Kidney epithelial cell (primary cell): ENCODE results near the gene PEAK3. TPM values are rescaled to one million over a fixed set of nuclear protein-coding genes. Genes with fewer than 3 reads are reported as not detected.

Experiments used
- DNase-seq: peaks from one replicate; pipeline ENCODE4 v3.0.0-alpha.2; 2010; ENCODE audit warnings: low read depth
- H3K27me3 ChIP-seq: 2 replicates; pipeline ENCODE4 v1.6.0; 2011; ENCODE audit warnings: low read length; ENCODE audit not compliant: control insufficient read depth, insufficient read depth
- H3K36me3 ChIP-seq: 2 replicates; pipeline ENCODE4 v1.5.1; 2011; ENCODE audit warnings: low read length; ENCODE audit not compliant: control insufficient read depth, insufficient read depth
- H3K4me3 ChIP-seq: 2 replicates; pipeline ENCODE4 v1.5.1; 2011; ENCODE audit warnings: low read depth, mild to moderate bottlenecking, control low read depth, low read length
- CTCF ChIP-seq: IDR thresholded peaks from 2 replicates; pipeline ENCODE4 v1.5.1; 2011; ENCODE audit warnings: mild to moderate bottlenecking, moderate library complexity, low read length, control low read depth, inconsistent platforms; ENCODE audit not compliant: insufficient read depth, poor library complexity, severe bottlenecking
- total RNA-seq: library from RNA; depleted of rRNA; stranded (reverse); fragments of >200 nt; gene quantifications from 2 replicates; pipeline ENCODE4 v1.2.3, GENCODE V29; 2015

The PEAK3 gene
- total RNA-seq, 1 donor from 2014 or later = not detected

- no peaks in the 10 kb centered on the region for H3K27me3 ChIP-seq
- TF ChIP-seq CTCF = no peak
- DNase-seq = no peak
- peak overlapping the region; percentile 27 for H3K4me3 ChIP-seq
- no peaks in the 10 kb centered on the region for H3K36me3 ChIP-seq
Measured at GRCh38 chr19:2239771-2240770, 41.9 kb downstream of the PEAK3 start.

GRCh38 chr19:2239173-2239572, 42.8 kb downstream of the PEAK3 start:
- DNase-seq = no peak
- H3K36me3 ChIP-seq = no peaks in the 10 kb centered on the region
- TF ChIP-seq CTCF = no peak
- H3K27me3 ChIP-seq = no peaks in the 10 kb centered on the region
- H3K4me3 ChIP-seq = peak overlapping the region; percentile 27

- Histone ChIP-seq H3K27me3 (no peaks in the 10 kb centered on the region), H3K4me3 (peak overlapping the region; percentile 85), H3K36me3 (no peaks in the 10 kb centered on the region)
- TF ChIP-seq CTCF = no peak
- no peak for DNase-seq
Measured at GRCh38 chr19:2237869-2238153, 44.2 kb downstream of the PEAK3 start.

- Histone ChIP-seq H3K4me3 (peak overlapping the region; percentile 85), H3K36me3 (no peaks in the 10 kb centered on the region), H3K27me3 (no peaks in the 10 kb centered on the region)
- no peak for TF ChIP-seq CTCF
- no peak for DNase-seq
Measured at GRCh38 chr19:2237051-2237868, 44.7 kb downstream of the PEAK3 start.

- peak within 1 kb of the TSS; percentile 85 for H3K4me3 ChIP-seq
- peak; percentile 83 for TF ChIP-seq CTCF
- no peaks in the 10 kb centered on the region for H3K36me3 ChIP-seq
- peak; percentile 79 for DNase-seq
- no peaks in the 10 kb centered on the region for H3K27me3 ChIP-seq
Measured at GRCh38 chr19:2236314-2237050, 45.5 kb downstream of the PEAK3 start, which contains the start of the genes PLEKHJ1 and SF3A2. Gene PLEKHJ1, minus strand, starts transcription at chr19:2236329. Its CDS starts 81 bp downstream, at chr19:2236248. Gene SF3A2, plus strand, starts transcription at chr19:2236824. Its CDS starts 6,595 bp downstream, at chr19:2243419.
